K562 (cell line): ENCODE data around the gene CYP2R1. TPM values are rescaled to one million over a fixed set of nuclear protein-coding genes. Genes with fewer than 3 reads are reported as not detected.

Source experiments
- ATAC-seq: fragments of 200-7000 bp; cut with Tn5 transposase; 3 replicates; pipeline ENCODE4 v1.9.1; 2020; ENCODE audit warnings: moderate library complexity
- BruUV-seq: library from RNA; stranded (reverse); fragments of 400-500 nt; replicated peaks from 2 replicates; lab custom pipeline; 2021; lab: Mats Ljungman, UMichigan
- CTCF ChIA-PET: fragments of 300-600 bp; formaldehyde crosslinking; extraction: SDS; loops from one replicate; lab custom pipeline; 2021; ENCODE audit warnings: low intra/inter-chr PET ratio; lab: Yijun Ruan, JAX
- POLR2A ChIA-PET: fragments of 300-600, 350-650 bp; sonication (Branson Sonifier 250); formaldehyde crosslinking; extraction: SDS; loops from one replicate; lab custom pipeline; 2021; ENCODE audit warnings: antibody characterized with exemption, inconsistent platforms; lab: Yijun Ruan, JAX
- DNase-seq, 4 experiments: peaks; one replicate each; pipeline versions ENCODE4 v3.0.0 to v3.0.0-alpha.2; 2011 to 2018; ENCODE audit warnings: low spot score in 3 of 4, mixed read lengths in 3 of 4; ENCODE audit errors: extremely low read depth in 1 of 4
- FAIRE-seq: peaks from 2 replicates; lab custom pipeline; 2011; peaks lifted over from hg19 to GRCh38; lab: Jason Lieb, UNC
- H2AFZ ChIP-seq: 2 replicates; pipeline ENCODE4 v1.6.0; 2011; ENCODE audit warnings: low read depth, low read length, control low read depth, inconsistent platforms
- H3K27ac ChIP-seq: fragments of 200-600 bp; 3 replicates; pipeline ENCODE4 v1.8.0; 2011; ENCODE audit warnings: low read depth, mild to moderate bottlenecking, control low read depth, inconsistent platforms, low read length, moderate library complexity, mixed read lengths; ENCODE audit errors: extremely low read depth
- H3K27me3 ChIP-seq, 2 experiments: fragments of 300-600 bp in 1 of 2; 2 replicates in 1 of 2; 3 replicates in 1 of 2; pipeline versions ENCODE4 v1.6.0 to v1.8.0; 2011; ENCODE audit warnings: inconsistent platforms in 2 of 2, low read length in 2 of 2, mild to moderate bottlenecking in 1 of 2, mixed read lengths in 1 of 2, moderate library complexity in 1 of 2; ENCODE audit not compliant: control insufficient read depth in 2 of 2, insufficient read depth in 2 of 2
- H3K36me3 ChIP-seq: fragments of 300-600 bp; 3 replicates; pipeline ENCODE4 v1.8.0; 2011; ENCODE audit warnings: mild to moderate bottlenecking, low read length, inconsistent platforms; ENCODE audit not compliant: control insufficient read depth, insufficient read depth
- H3K4me1 ChIP-seq, 2 experiments: fragments of 200-600 bp in 1 of 2; replicated peaks in 1 of 2; 2 replicates in 1 of 2; 3 replicates in 1 of 2; pipeline versions ENCODE4 v1.5.1 to v1.8.0; 2011; ENCODE audit warnings: inconsistent platforms in 2 of 2, low read length in 2 of 2, mild to moderate bottlenecking in 1 of 2, mixed read lengths in 1 of 2, moderate library complexity in 1 of 2; ENCODE audit not compliant: control insufficient read depth in 2 of 2, insufficient read depth in 2 of 2
- H3K4me2 ChIP-seq: 2 replicates; pipeline ENCODE4 v1.6.1; 2011; ENCODE audit warnings: low read length, control low read depth, inconsistent platforms, mixed read lengths; ENCODE audit not compliant: insufficient read depth
- H3K4me3 ChIP-seq: fragments of 200-600 bp; sonication (generic), shearing (Covaris generic); 2 replicates; pipeline ENCODE4 v1.5.1; 2016; ENCODE audit warnings: control low read depth, inconsistent platforms
- H3K79me2 ChIP-seq: fragments of 200-600 bp; 3 replicates; pipeline ENCODE4 v1.8.0; 2011; ENCODE audit warnings: low read length, inconsistent platforms; ENCODE audit not compliant: control insufficient read depth, insufficient read depth
- H3K9ac ChIP-seq, 2 experiments: 2 replicates each; pipeline versions ENCODE4 v1.6.0 to v1.6.1; 2011; ENCODE audit warnings: low read depth in 2 of 2, low read length in 2 of 2, control low read depth in 1 of 2, inconsistent platforms in 1 of 2, mild to moderate bottlenecking in 1 of 2, mixed read lengths in 1 of 2; ENCODE audit not compliant: insufficient read depth in 1 of 2
- H3K9me1 ChIP-seq: one replicate; pipeline ENCODE4 v1.6.0; 2011; ENCODE audit warnings: inconsistent platforms, mild to moderate bottlenecking, low read length, moderate library complexity; ENCODE audit not compliant: control insufficient read depth, insufficient read depth
- H3K9me3 ChIP-seq: replicated peaks from 2 replicates; pipeline ENCODE4 v1.5.1; 2011; ENCODE audit warnings: low read depth, low read length, inconsistent platforms; ENCODE audit not compliant: control insufficient read depth, insufficient read depth
- H4K20me1 ChIP-seq: replicated peaks from 2 replicates; pipeline ENCODE4 v1.6.1; 2011; ENCODE audit warnings: low read length, inconsistent platforms, mixed read lengths; ENCODE audit not compliant: control insufficient read depth, insufficient read depth
- ATF3 ChIP-seq, 2 experiments: fragments of 450-650 bp in 1 of 2; sonication (generic) in 1 of 2; formaldehyde crosslinking in 1 of 2; IDR thresholded peaks in 1 of 2; conservative IDR thresholded peaks in 1 of 2; 2 replicates each; pipeline versions ENCODE4 v1.6.1 to v1.8.1; 2016 to 2023; ENCODE audit warnings: mild to moderate bottlenecking in 2 of 2, moderate library complexity in 2 of 2, inconsistent platforms in 1 of 2, missing genetic modification reagents in 1 of 2
- ATF7 ChIP-seq: fragments of 450-650 bp; IDR thresholded peaks from 2 replicates; pipeline ENCODE4 v1.7.1; 2014; ENCODE audit warnings: mild to moderate bottlenecking, moderate library complexity
- CEBPB ChIP-seq: fragments of 450-650 bp; IDR thresholded peaks from 2 replicates; pipeline ENCODE4 v1.6.1; 2016; ENCODE audit warnings: missing genetic modification characterization, missing compliant biosample characterization
- CEBPG ChIP-seq, 3 experiments: fragments of 200-800 bp in 1 of 3; sonication (Bioruptor generic) in 1 of 3; sonication (generic) in 1 of 3; formaldehyde crosslinking in 1 of 3; IDR thresholded peaks in 2 of 3; conservative IDR thresholded peaks in 1 of 3; 2 replicates each; pipeline versions ENCODE4 v1.6.1 to v1.8.0; 2016 to 2022; ENCODE audit warnings: missing compliant biosample characterization in 2 of 3, missing genetic modification characterization in 2 of 3, mild to moderate bottlenecking in 1 of 3, missing genetic modification reagents in 1 of 3
- ETV1 ChIP-seq: fragments of 450-650 bp; conservative IDR thresholded peaks from 2 replicates; pipeline ENCODE4 v1.6.1; 2016; ENCODE audit warnings: missing genetic modification characterization, control low read depth, low read depth, missing compliant biosample characterization
- HOXB6 ChIP-seq: fragments of 250-450 bp; sonication (Bioruptor Pico); IDR thresholded peaks from 2 replicates; pipeline ENCODE4 v1.5.1; 2022; ENCODE audit warnings: mild to moderate bottlenecking, borderline replicate concordance
- SNIP1 ChIP-seq: fragments of 450-650 bp; IDR thresholded peaks from 2 replicates; pipeline ENCODE4 v1.7.1; 2017; ENCODE audit warnings: low read depth, mild to moderate bottlenecking
- TCF7 ChIP-seq: sonication (generic); IDR thresholded peaks from 2 replicates; pipeline ENCODE4 v1.6.1; 2016; ENCODE audit warnings: antibody characterized with exemption, borderline replicate concordance
- ZBTB26 ChIP-seq: fragments of 450-650 bp; formaldehyde crosslinking; IDR thresholded peaks from 2 replicates; pipeline ENCODE4 v1.4.0; 2022; ENCODE audit warnings: missing genetic modification characterization
- ZEB2 ChIP-seq: fragments of 450-650 bp; IDR thresholded peaks from 2 replicates; pipeline ENCODE4 v1.6.1; 2016
- ZNF146 ChIP-seq: IDR thresholded peaks from one replicate; pipeline ENCODE4 v1.6.1; 2018; ENCODE audit warnings: missing compliant biosample characterization; ENCODE audit not compliant: unreplicated experiment
- ZNF324 ChIP-seq: fragments of 250-450 bp; sonication (Bioruptor Pico); IDR thresholded peaks from 2 replicates; pipeline ENCODE4 v1.4.0; 2020; ENCODE audit warnings: mild to moderate bottlenecking
- in situ Hi-C: fragments of 300-500 bp; cut with MboI; formaldehyde crosslinking; loops from 4 replicates; pipeline ENCODE4 v1.15.0; 2018; ENCODE audit warnings: inconsistent platforms, mixed read lengths
- intact Hi-C: fragments of 100-400 bp; cut with micrococcal nuclease; formaldehyde crosslinking; loops from 2 replicates; pipeline ENCODE4 v1.14.2; 2022
- polyA plus RNA-seq, 8 experiments: library from polyadenylated mRNA; depleted of rRNA in 4 of 8; stranded (reverse) in 5 of 8; unstranded in 3 of 8; fragments of >200 nt; fragmentation: Nextera tagmentation in 2 of 8; fragmentation: Illumina TruSeq in 1 of 8; extraction: Ambion mirVana in 2 of 8; extraction: Trizol in 1 of 8; gene quantifications; 2 replicates each; pipeline versions ENCODE4 v1.2.1 to v1.2.3, GENCODE V29; 2011 to 2014; ENCODE audit warnings: inconsistent platforms in 1 of 8, missing spikeins in 1 of 8
- total RNA-seq, 7 experiments: library from RNA; depleted of rRNA in 6 of 7; stranded (reverse); fragments of >200 nt in 6 of 7; fragmentation: Illumina TruSeq in 2 of 7; extraction: Trizol in 2 of 7; gene quantifications; 2 replicates each; pipeline versions ENCODE4 v1.2.1 to v1.2.3, GENCODE V29; 2011 to 2021; ENCODE audit warnings: low replicate concordance in 1 of 7
- TF ChIP-seq, protein P1 (sequence below): sonication (generic); formaldehyde crosslinking; IDR thresholded peaks from 2 replicates; pipeline ENCODE4 v1.5.0; 2020; ENCODE audit warnings: missing genetic modification reagents
- TF ChIP-seq, protein P2 (sequence below): fragments of 450-650 bp; formaldehyde crosslinking; IDR thresholded peaks from 2 replicates; pipeline ENCODE4 v1.4.0; 2020; ENCODE audit warnings: mild to moderate bottlenecking, mixed read lengths
- TF ChIP-seq, protein P3 (sequence below): fragments of 250-450 bp; sonication (Bioruptor Pico); IDR thresholded peaks from 2 replicates; pipeline ENCODE4 v1.5.0; 2020; ENCODE audit warnings: mild to moderate bottlenecking

The CYP2R1 gene
- total and polyA plus RNA-seq, 9 of the 15 experiments (the other 6 are each of a cell fraction or from before 2014, with no cell fraction given): 19.4 to 40.5 (median 29.4) TPM

DNA sequence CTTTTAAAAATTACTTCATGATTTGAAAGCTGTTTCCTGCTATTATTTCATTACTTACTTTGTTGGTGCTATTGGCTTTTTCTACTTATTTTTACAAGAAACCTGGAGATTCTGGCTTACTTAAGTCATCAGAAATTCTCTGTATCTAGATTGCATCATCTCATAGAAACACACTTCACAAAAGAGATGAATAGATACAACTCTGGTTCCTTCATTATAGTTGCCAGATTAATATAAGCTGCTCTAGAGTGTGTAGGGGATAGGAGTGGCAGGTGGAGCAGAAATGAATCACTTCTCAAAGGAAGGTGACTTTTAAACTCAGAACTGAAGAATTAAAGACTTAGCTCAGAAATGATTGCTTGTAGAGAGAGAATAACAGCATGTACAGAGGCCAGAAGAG is 20.0 kb downstream of the CYP2R1 start:
- Histone ChIP-seq H3K4me1 (no peaks in the 10 kb centered on the region), H3K4me3 (no peak overlapping the region), H3K27me3 (no peaks in the 10 kb centered on the region), H3K4me2 (no peak overlapping the region), H4K20me1 (no peaks in the 10 kb centered on the region), H3K9me1 (no peaks in the 10 kb centered on the region), H2AFZ (no peak overlapping the region), H3K79me2 (no peaks in the 10 kb centered on the region), H3K27ac (no peak overlapping the region), H3K36me3 (peaks cover 42% of the 10 kb centered on the region; the same call in 2 of the 3 replicates), H3K9ac (no peak overlapping the region), H3K9me3 (no peaks in the 10 kb centered on the region)
- FAIRE-seq (no peak), ATAC-seq (peak; percentile 28; the same call in 2 of the 3 replicates), DNase-seq (no peak)
- ChIA-PET CTCF (no interaction called here), POLR2A (interaction anchor here (1.2 to 1.4 kb wide), 2 partner anchors 12 to 19 kb away, joined by 3 to 8 read pairs; partner anchors contain the start of gene CYP2R1)
- in situ Hi-C loops (no loop called here), intact Hi-C loops (no loop called here)
- BruUV-seq: no TSS peak
- no peak for TF ChIP-seq ZNF146 (CRISPR knock-in tag)
- TF ChIP-seq CEBPB (tag): peak; percentile 42; the same call in 1 of the 2 replicates
- no peak for TF ChIP-seq ZEB2
- TF ChIP-seq, protein P1, sequence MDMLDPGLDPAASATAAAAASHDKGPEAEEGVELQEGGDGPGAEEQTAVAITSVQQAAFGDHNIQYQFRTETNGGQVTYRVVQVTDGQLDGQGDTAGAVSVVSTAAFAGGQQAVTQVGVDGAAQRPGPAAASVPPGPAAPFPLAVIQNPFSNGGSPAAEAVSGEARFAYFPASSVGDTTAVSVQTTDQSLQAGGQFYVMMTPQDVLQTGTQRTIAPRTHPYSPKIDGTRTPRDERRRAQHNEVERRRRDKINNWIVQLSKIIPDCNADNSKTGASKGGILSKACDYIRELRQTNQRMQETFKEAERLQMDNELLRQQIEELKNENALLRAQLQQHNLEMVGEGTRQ: no peak
- TF ChIP-seq HOXB6 (CRISPR knock-in tag): no peak
- TF ChIP-seq SNIP1: no peak
- TF ChIP-seq ATF7: peak; percentile 28; the same call in 1 of the 2 replicates
- no peak for TF ChIP-seq ETV1 (tag)
- TF ChIP-seq, protein P2, sequence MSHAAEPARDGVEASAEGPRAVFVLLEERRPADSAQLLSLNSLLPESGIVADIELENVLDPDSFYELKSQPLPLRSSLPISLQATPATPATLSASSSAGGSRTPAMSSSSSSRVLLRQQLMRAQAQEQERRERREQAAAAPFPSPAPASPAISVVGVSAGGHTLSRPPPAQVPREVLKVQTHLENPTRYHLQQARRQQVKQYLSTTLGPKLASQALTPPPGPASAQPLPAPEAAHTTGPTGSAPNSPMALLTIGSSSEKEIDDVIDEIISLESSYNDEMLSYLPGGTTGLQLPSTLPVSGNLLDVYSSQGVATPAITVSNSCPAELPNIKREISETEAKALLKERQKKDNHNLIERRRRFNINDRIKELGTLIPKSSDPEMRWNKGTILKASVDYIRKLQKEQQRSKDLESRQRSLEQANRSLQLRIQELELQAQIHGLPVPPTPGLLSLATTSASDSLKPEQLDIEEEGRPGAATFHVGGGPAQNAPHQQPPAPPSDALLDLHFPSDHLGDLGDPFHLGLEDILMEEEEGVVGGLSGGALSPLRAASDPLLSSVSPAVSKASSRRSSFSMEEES (CRISPR knock-in tag): no peak
- no peak for TF ChIP-seq TCF7
- no peak for TF ChIP-seq ZBTB26
- TF ChIP-seq, protein P3, sequence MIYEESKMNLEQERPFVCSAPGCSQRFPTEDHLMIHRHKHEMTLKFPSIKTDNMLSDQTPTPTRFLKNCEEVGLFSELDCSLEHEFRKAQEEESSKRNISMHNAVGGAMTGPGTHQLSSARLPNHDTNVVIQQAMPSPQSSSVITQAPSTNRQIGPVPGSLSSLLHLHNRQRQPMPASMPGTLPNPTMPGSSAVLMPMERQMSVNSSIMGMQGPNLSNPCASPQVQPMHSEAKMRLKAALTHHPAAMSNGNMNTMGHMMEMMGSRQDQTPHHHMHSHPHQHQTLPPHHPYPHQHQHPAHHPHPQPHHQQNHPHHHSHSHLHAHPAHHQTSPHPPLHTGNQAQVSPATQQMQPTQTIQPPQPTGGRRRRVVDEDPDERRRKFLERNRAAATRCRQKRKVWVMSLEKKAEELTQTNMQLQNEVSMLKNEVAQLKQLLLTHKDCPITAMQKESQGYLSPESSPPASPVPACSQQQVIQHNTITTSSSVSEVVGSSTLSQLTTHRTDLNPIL (CRISPR knock-in tag): no peak
- TF ChIP-seq ZNF324 (CRISPR knock-in tag): no peak
- no peak for TF ChIP-seq CEBPG (CRISPR knock-in tag; IDR thresholded peaks at IDR 0.05)
- peak; percentile 84 to 87 for TF ChIP-seq CEBPG (tag; conservative IDR thresholded peaks at IDR 0.05 in 1 of 2, IDR thresholded peaks at IDR 0.05 in 1 of 2)
- TF ChIP-seq ATF3 (IDR thresholded peaks at IDR 0.05): peak; percentile 87
- TF ChIP-seq ATF3 (CRISPR knock-in tag; conservative IDR thresholded peaks at IDR 0.05): no peak
